ENCODE data around the gene AURKAIP1. TPM values are rescaled to one million over a fixed set of nuclear protein-coding genes. Genes with fewer than 3 reads are reported as not detected.
A peak's percentile ranks its signal among the peaks of the same experiment; 100 is the strongest.
"Not testable (repeated sequence)": the region's sequence is repeated elsewhere in the genome, so short reads cannot be mapped to it uniquely, and the experiment has no call there.

AURKAIP1 gene
- polyA plus RNA-seq, 3 donors, result 52.0 to 89.3 (median 86.3) TPM

GRCh38 chr1:1374589-1374928 lies 448 bp downstream of the AURKAIP1 start:
- no peak for DNase-seq (ENCODE audit: extremely low read depth in 1 of 11, low read depth in 9 of 11, low spot score in 4 of 11)

GRCh38 chr1:1373815-1374588 lies 1.0 kb downstream of the AURKAIP1 start:
- no peak for DNase-seq (ENCODE audit: extremely low read depth in 1 of 11, low read depth in 9 of 11, low spot score in 4 of 11)

GRCh38 chr1:1373051-1373814 lies 1.8 kb downstream of the AURKAIP1 start:
- no peak for DNase-seq (ENCODE audit: extremely low read depth in 1 of 11, low read depth in 9 of 11, low spot score in 4 of 11)

GRCh38 chr1:1371746-1372711 lies 3.0 kb downstream of the AURKAIP1 start:
- no peak for DNase-seq (ENCODE audit: extremely low read depth in 1 of 11, low read depth in 9 of 11, low spot score in 4 of 11)

- no peak for DNase-seq (ENCODE audit: extremely low read depth in 1 of 11, low read depth in 9 of 11, low spot score in 4 of 11)
Observed at GRCh38 chr1:1371364-1371745, 3.7 kb downstream of the AURKAIP1 start.

GRCh38 chr1:1370771-1371300 lies 4.2 kb downstream of the AURKAIP1 start:
- DNase-seq (ENCODE audit: extremely low read depth in 1 of 11, low read depth in 9 of 11, low spot score in 4 of 11), result no peak

GRCh38 chr1:1370094-1370493 lies 4.9 kb downstream of the AURKAIP1 start:
- DNase-seq (ENCODE audit: extremely low read depth in 1 of 11, low read depth in 9 of 11, low spot score in 4 of 11), result not testable (repeated sequence)

GRCh38 chr1:1367315-1367714 lies 7.7 kb downstream of the AURKAIP1 start:
- no peak for DNase-seq (ENCODE audit: extremely low read depth in 1 of 11, low read depth in 9 of 11, low spot score in 4 of 11)

- DNase-seq (ENCODE audit: extremely low read depth in 1 of 11, low read depth in 9 of 11, low spot score in 4 of 11), result no peak
Observed at GRCh38 chr1:1366699-1367066, 8.3 kb downstream of the AURKAIP1 start.

GRCh38 chr1:1365875-1366698 lies 8.9 kb downstream of the AURKAIP1 start:
- DNase-seq (ENCODE audit: extremely low read depth in 1 of 11, low read depth in 9 of 11, low spot score in 4 of 11), result no peak

GRCh38 chr1:1364266-1364665 lies 10.7 kb downstream of the AURKAIP1 start:
- no peak for DNase-seq (ENCODE audit: extremely low read depth in 1 of 11, low read depth in 9 of 11, low spot score in 4 of 11)

GRCh38 chr1:1361982-1362423 lies 13.0 kb downstream of the AURKAIP1 start:
- no peak for DNase-seq (ENCODE audit: extremely low read depth in 1 of 11, low read depth in 9 of 11, low spot score in 4 of 11)

GRCh38 chr1:1361233-1361981 lies 13.6 kb downstream of the AURKAIP1 start:
- no peak for DNase-seq (ENCODE audit: extremely low read depth in 1 of 11, low read depth in 9 of 11, low spot score in 4 of 11)

- no peak for DNase-seq (ENCODE audit: extremely low read depth in 1 of 11, low read depth in 9 of 11, low spot score in 4 of 11)
Observed at GRCh38 chr1:1360506-1361169, 14.4 kb downstream of the AURKAIP1 start.

- DNase-seq (ENCODE audit: extremely low read depth in 1 of 11, low read depth in 9 of 11, low spot score in 4 of 11), result peak in 2 of 11 donors; percentile 51 to 65
Observed at GRCh38 chr1:1359664-1360468, 15.1 kb downstream of the AURKAIP1 start.

- no peak for DNase-seq (ENCODE audit: extremely low read depth in 1 of 11, low read depth in 9 of 11, low spot score in 4 of 11)
Observed at GRCh38 chr1:1359308-1359663, 15.7 kb downstream of the AURKAIP1 start.

Data from renal cortex interstitium (tissue), 11 donors.